CD4-positive, alpha-beta T cell treated with Interleukin-15 for 1 hour (primary cell): ENCODE measurements around the gene FN1.
A peak's percentile ranks its signal among the peaks of the same experiment; 100 is the strongest.

Source experiments
- DNase-seq: peaks from one replicate; pipeline ENCODE4 v3.0.0-alpha.2; 2020

FN1 gene

GRCh38 chr2:215435870-215436704 lies at the start of gene FN1:
FN1 (minus strand) TSS chr2:215436068; CDS start chr2:215435802, 266 bp downstream.
- DNase-seq = peak; percentile 60

- DNase-seq = no peak
These were observed 49.2 kb upstream of the FN1 start for GRCh38 chr2:215485032-215485431.

GRCh38 chr2:215484570-215484969 lies 48.7 kb upstream of the FN1 start:
- DNase-seq = no peak

- no peak for DNase-seq
These were observed 47.6 kb upstream of the FN1 start for GRCh38 chr2:215483431-215483830.

GRCh38 chr2:215479536-215480240 lies 43.8 kb upstream of the FN1 start:
- DNase-seq = no peak

- DNase-seq = no peak
These were observed 43.3 kb upstream of the FN1 start for GRCh38 chr2:215479121-215479520.

- no peak for DNase-seq
These were observed 40.6 kb upstream of the FN1 start for GRCh38 chr2:215476424-215476823.

- DNase-seq = no peak
These were observed 30.4 kb upstream of the FN1 start for GRCh38 chr2:215466097-215466909.

GRCh38 chr2:215465256-215465655 lies 29.4 kb upstream of the FN1 start:
- DNase-seq = no peak

GRCh38 chr2:215461836-215462532 lies 26.1 kb upstream of the FN1 start:
- DNase-seq = no peak

- DNase-seq = no peak
These were observed 25.0 kb upstream of the FN1 start for GRCh38 chr2:215460682-215461382.

- DNase-seq = no peak
These were observed 20.1 kb upstream of the FN1 start for GRCh38 chr2:215455958-215456357.

GRCh38 chr2:215454519-215455246 lies 18.8 kb upstream of the FN1 start:
- no peak for DNase-seq

GRCh38 chr2:215452725-215453124 lies 16.9 kb upstream of the FN1 start:
- DNase-seq = no peak

GRCh38 chr2:215451012-215451756 lies 15.3 kb upstream of the FN1 start:
- no peak for DNase-seq

GRCh38 chr2:215450188-215451011 lies 14.5 kb upstream of the FN1 start:
- DNase-seq = no peak

GRCh38 chr2:215447673-215448081 lies 11.8 kb upstream of the FN1 start:
- DNase-seq = no peak

GRCh38 chr2:215447056-215447455 lies 11.2 kb upstream of the FN1 start:
- DNase-seq = no peak

GRCh38 chr2:215442401-215442787 lies 6.5 kb upstream of the FN1 start:
- no peak for DNase-seq
